Measurements from ENCODE around the gene BTG2. TPM values are rescaled to one million over a fixed set of nuclear protein-coding genes. Genes with fewer than 3 reads are reported as not detected.
A peak's percentile ranks its signal among the peaks of the same experiment; 100 is the strongest.

The BTG2 gene
- total RNA-seq, 3 donors from 2014 or later: 82.7 to 271 (median 102) TPM

GRCh38 chr1:203317429-203318228, 12.3 kb downstream of the BTG2 start:
- intact Hi-C loops (cut with DNase I; ENCODE audit: low total_unique reads): no loop called here
- TF ChIP-seq POLR2AphosphoS5 (IDR thresholded peaks at IDR 0.05): no peak
- no peak for TF ChIP-seq POLR2A (IDR thresholded peaks at IDR 0.05)
- no peak for TF ChIP-seq CTCF (IDR thresholded peaks at IDR 0.05)
- Histone ChIP-seq H3K36me3 (no peaks in the 10 kb centered on the region), H3K4me3 (no peak overlapping the region), H3K27ac (peak overlapping the region; percentile 78), H3K9me3 (no peaks in the 10 kb centered on the region), H3K27me3 (no peaks in the 10 kb centered on the region), H3K4me1 (peaks cover 6 to 14% of the 10 kb centered on the region in 2 donors)
- no peak for DNase-seq (ENCODE audit: low spot score in 2 of 2)

- Histone ChIP-seq H3K36me3 (no peaks in the 10 kb centered on the region), H3K4me1 (peaks cover 6 to 17% of the 10 kb centered on the region in 2 donors), H3K27ac (peak overlapping the region; percentile 78), H3K4me3 (no peak overlapping the region), H3K27me3 (no peaks in the 10 kb centered on the region), H3K9me3 (no peaks in the 10 kb centered on the region)
- no peak for DNase-seq (ENCODE audit: low spot score in 2 of 2)
- TF ChIP-seq POLR2A (IDR thresholded peaks at IDR 0.05) (no peak), CTCF (IDR thresholded peaks at IDR 0.05) (no peak), POLR2AphosphoS5 (IDR thresholded peaks at IDR 0.05) (no peak)
- intact Hi-C loops (cut with DNase I; ENCODE audit: low total_unique reads): no loop called here
Observed at GRCh38 chr1:203318229-203318517, 12.9 kb downstream of the BTG2 start.

GRCh38 chr1:203320591-203321272, 15.4 kb downstream of the BTG2 start:
- TF ChIP-seq POLR2AphosphoS5 (IDR thresholded peaks at IDR 0.05): peak in 2 of 3 donors; percentile 56 to 58
- TF ChIP-seq CTCF (IDR thresholded peaks at IDR 0.05): no peak
- TF ChIP-seq POLR2A (IDR thresholded peaks at IDR 0.05): no peak
- DNase-seq (ENCODE audit: low spot score in 2 of 2): peak; percentile 70 to 75
- Histone ChIP-seq H3K4me3 (peak overlapping the region in 1 of 3 donors; percentile 1), H3K27ac (peak overlapping the region; percentile 92 to 98), H3K9me3 (no peaks in the 10 kb centered on the region), H3K4me1 (peaks cover 12 to 35% of the 10 kb centered on the region in 2 donors), H3K27me3 (no peaks in the 10 kb centered on the region), H3K36me3 (no peaks in the 10 kb centered on the region)
- intact Hi-C loops (cut with DNase I; ENCODE audit: low total_unique reads): no loop called here

- H3K27ac ChIP-seq: peak overlapping the region; percentile 92 to 98
- TF ChIP-seq POLR2A (IDR thresholded peaks at IDR 0.05): no peak
- no peak for TF ChIP-seq CTCF (IDR thresholded peaks at IDR 0.05)
- TF ChIP-seq POLR2AphosphoS5 (IDR thresholded peaks at IDR 0.05): no peak
- H3K36me3 ChIP-seq: no peaks in the 10 kb centered on the region
- intact Hi-C loops (cut with DNase I; ENCODE audit: low total_unique reads): no loop called here
- no peaks in the 10 kb centered on the region for H3K27me3 ChIP-seq
- H3K4me3 ChIP-seq: peak overlapping the region in 1 of 3 donors; percentile 1
- DNase-seq (ENCODE audit: low spot score in 2 of 2): no peak
- no peaks in the 10 kb centered on the region for H3K9me3 ChIP-seq
- H3K4me1 ChIP-seq: peaks cover 12 to 35% of the 10 kb centered on the region in 2 donors
Observed at GRCh38 chr1:203321273-203322052, 16.1 kb downstream of the BTG2 start.

Data from breast epithelium (tissue), 4 donors.